ENCODE measurements around the gene HIPK4.
"Not testable (repeated sequence)": the region's sequence is repeated elsewhere in the genome, so short reads cannot be mapped to it uniquely, and the experiment has no call there.

Gene HIPK4

GRCh38 chr19:40336601-40336900 is 53.4 kb downstream of the HIPK4 start:
- DNase-seq (ENCODE audit: low spot score): no peak

DNA sequence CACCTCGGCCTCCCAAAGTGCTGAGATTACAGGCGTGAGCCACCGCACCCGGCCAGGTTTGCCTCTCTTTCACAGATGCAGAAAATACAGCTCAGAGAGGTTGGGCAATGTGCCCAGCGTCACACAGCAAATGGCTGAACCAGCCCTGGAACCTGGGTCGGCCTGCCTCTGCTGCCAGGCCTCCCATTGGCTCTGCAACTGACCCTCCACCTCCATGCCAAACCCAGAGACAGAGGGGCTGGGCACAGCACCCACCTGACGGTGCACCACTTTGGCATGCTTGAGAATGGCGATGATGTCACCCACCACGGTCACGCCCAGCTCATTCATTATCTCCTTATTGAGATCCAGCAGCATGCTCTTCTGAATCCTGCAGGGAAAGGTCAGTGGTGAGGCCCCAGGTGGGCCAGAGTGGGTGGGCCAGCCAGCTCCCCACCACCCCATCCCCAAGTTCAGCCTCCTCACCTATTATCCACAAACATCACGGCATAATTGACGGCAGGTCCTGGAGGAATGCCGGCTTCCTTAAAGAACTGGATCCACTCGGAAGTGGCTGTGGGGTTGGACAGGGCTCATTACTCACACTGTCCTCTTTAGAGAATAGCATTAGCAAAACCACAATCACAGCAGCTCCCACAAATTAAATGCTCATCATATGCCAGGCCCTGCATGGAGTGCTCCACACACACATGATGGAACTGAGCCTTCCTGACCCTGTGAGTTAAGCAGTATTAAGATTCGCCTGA is 54.0 kb downstream of the HIPK4 start:
- DNase-seq (ENCODE audit: low spot score): no peak

- DNase-seq (ENCODE audit: low spot score): no peak
These were observed 54.9 kb downstream of the HIPK4 start for GRCh38 chr19:40335101-40335500.

DNA sequence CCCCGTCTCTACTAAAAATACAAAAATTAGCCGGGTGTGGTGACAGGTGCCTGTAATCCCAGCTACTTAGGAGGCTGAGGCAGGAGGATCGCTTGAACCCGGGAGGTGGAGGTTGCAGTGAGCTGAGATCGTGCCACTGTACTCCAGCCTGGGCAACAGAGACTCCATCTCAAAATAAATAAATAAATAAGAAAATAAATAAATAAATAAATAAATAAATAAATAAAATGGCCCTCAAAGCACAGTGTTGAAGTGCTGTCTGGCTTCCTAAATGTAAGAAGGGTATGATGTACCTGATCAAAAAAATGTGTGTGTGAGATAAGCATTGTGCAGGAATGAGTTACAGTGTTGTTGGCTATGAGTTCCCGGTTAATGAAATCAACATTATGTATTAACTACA is 56.9 kb downstream of the HIPK4 start:
- DNase-seq (ENCODE audit: low spot score): not testable (repeated sequence)

DNA sequence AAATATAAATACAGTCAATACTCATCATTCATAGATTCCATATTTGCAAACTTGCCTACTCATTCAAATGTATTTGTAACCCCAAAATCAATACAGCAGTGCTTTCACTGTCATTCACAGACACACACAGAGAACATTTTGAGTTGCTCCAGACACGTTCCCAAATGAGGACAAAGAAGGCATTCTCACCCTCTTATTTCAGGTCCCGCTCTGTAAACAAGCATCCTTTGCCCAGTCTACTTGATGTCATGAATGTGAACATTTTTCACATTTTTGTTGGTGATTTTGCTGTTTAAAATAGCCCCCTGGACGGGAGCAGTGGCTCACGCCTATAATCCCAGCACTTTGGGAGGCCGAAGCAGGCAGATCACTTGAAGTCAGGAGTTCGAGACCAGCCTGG is 57.3 kb downstream of the HIPK4 start:
- DNase-seq (ENCODE audit: low spot score): no peak

DNA sequence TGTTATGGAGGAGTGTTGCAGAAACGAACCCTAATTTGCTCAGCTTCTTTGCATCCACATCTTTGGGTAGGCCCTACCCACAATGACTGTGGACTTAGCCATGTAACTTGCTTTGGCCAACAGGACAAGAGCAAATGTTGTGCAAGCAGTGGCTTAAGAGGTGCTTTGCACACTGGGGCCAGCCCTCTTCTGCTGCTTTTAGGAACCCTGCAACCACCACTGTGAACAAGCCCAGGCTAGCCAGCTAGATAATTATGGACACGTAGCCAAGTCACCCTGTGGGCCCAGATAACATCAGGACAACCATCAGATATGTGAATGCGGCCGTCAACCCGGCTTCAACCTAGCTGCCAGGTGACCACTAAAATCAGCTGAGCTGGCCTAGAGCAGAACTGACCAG is 58.9 kb downstream of the HIPK4 start:
- no peak for DNase-seq (ENCODE audit: low spot score)
